HG02642 (cell line): ENCODE measurements around the gene ZNF408.

Source experiments
- ATAC-seq: cut with Tn5 transposase; IDR thresholded peaks from one replicate; pipeline ENCODE4 v1.9.1; 2021; ENCODE audit warnings: mild to moderate bottlenecking; ENCODE audit not compliant: unreplicated experiment, poor library complexity

Gene ZNF408

DNA sequence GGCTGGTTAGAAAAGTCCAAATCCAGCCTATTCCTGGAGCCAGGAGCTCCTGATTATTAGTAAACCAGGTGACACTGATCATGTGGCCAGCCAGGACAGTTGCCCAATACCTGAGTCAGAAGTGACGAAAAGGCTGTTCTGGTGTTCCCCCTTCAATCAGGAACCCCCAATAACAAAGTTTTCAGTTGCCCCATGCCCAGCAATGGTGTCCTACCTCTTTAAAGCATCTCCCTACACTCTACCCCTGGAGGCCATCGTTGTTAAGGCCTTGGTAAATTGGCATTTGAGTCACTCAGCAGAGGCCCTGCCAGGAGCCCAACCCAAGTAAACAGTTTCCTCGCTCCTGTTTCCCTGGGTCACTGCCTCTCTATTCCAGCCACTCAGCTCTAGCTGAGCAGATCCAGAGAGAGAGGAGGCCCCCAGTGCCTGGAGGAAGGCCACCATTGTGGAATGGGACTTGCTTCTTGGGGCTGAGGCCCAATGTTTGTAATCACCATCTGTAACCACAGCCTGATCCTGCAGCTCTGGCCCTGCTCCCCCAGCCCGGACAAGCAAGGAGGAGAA lies 25.5 kb upstream of the ZNF408 start:
- no peak for ATAC-seq

DNA sequence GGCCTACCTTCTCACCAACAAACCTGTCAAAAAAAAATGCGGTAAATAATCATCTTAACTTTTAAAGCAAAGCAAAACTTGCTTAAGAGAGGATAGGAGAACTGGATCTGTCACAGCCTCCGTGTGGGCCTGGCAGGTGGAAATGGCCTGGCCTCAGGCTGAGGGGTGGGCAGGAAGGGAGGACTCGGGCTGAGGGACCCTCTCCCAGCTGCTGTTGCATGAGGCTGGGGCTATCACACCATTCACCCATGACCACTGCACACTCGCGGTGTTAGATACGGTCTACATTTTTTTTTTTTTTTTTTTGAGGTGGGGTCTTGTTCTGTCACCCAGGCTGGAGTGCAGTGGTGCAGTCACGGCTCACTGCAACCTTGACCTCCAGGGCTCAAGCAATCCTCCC lies 24.9 kb upstream of the ZNF408 start:
- ATAC-seq: no peak

DNA sequence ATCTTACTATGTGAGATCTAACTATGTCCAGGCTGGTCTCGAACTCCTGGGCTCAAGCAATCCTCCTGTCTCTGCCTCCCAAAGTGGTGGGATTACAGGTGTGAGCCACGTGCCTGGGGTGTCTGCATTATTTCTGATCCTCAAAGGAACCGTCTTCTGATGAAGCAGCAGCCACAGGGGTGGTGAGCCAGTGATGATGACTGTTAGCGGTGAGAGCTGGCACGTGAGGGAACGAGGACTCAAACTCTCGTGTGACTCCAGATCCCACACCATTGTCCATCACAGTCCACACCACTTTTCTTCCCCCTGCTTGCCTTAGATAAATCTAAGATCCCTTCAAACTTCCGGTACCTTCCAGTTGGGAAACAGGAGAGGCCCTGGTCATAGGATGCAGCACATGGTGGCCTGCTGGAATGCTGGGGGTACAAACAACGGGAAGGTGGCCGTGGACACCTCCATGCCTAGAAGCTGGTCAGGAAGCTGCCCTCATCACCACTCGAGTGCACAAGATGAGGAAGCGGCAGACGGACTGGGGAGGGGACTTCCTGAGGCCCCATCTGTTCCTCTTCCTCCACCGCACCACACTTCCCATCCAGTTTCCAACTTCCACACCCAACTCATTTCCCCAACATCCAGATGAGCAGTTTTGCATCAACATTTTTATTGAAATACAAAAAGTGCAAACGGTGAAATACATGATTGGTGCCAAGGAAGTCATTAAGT lies 24.2 kb upstream of the ZNF408 start:
- ATAC-seq: no peak

DNA sequence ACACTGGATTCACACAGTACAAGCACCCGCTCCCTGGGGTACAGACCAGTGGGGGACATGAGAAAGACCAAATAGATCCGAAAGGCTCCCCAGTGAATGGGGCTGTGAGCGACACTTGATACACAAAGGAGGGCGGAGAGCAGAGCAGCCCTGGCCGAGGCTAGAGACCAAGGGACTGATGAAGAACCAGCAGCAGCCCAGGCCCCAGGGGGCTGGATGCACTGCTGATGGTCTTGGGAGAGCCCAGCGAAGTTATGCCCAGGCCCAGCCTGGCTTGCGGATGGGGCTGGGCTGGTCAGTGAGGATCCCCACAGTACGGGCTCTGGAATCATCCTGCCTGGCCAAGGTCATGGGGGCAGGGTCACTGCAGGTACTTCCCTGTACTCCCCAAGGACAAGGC lies 23.7 kb upstream of the ZNF408 start:
- ATAC-seq: no peak

DNA sequence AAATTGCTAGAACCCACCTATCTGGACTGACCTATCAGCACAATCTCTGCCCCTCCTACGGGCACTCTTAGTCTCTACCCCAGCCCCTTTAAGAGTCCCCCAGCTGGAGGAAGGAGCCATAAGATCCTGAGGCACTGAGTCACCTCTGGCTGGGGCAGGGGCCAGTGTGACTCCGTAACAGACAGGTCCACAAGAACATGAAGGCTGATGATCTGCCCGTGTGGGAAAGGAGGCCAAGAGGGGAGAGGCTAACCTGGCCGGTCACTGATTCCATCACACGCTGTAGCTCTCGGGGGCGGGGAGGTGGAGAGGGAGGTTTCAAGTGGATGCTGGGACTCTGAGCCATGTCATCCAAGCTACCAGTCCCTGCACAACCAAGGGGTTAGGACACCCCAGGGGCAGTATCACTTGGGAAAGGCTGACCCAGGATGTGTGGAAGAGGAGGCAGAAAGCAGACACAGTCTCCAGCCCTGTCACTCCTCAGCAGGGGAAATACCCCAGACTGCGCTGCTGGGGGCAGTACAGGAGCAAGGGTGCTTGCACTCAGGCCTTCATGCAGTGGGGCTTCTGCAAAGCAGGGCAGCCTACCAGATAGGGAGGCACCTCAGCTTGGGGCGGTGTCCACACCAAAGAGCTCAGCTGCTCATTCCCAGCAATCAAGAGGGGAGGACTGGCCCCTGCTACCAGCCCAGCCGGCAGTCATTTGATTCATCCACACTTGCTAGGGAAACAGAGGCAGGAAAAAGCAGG lies 22.7 kb upstream of the ZNF408 start:
- ATAC-seq: no peak

DNA sequence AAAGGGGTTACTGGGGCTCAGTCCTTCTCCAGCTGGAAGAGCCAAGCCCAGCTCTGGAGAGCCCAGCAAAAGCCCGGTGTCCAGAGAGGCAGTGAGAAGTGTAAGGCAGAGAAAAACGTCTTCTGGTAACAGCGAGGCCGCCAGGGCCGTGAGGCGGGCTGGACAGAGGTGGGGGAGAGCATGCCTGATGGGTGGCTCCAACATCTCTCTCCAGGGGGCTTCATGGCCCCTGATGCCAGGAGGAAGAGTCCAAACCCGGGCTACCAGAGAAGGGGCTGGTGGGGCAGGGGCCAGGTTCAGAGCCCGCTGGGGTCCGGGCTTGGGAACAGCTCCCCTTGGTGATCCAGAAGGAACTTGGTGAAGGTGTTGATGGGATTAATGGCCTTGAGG lies 22.1 kb upstream of the ZNF408 start:
- no peak for ATAC-seq

DNA sequence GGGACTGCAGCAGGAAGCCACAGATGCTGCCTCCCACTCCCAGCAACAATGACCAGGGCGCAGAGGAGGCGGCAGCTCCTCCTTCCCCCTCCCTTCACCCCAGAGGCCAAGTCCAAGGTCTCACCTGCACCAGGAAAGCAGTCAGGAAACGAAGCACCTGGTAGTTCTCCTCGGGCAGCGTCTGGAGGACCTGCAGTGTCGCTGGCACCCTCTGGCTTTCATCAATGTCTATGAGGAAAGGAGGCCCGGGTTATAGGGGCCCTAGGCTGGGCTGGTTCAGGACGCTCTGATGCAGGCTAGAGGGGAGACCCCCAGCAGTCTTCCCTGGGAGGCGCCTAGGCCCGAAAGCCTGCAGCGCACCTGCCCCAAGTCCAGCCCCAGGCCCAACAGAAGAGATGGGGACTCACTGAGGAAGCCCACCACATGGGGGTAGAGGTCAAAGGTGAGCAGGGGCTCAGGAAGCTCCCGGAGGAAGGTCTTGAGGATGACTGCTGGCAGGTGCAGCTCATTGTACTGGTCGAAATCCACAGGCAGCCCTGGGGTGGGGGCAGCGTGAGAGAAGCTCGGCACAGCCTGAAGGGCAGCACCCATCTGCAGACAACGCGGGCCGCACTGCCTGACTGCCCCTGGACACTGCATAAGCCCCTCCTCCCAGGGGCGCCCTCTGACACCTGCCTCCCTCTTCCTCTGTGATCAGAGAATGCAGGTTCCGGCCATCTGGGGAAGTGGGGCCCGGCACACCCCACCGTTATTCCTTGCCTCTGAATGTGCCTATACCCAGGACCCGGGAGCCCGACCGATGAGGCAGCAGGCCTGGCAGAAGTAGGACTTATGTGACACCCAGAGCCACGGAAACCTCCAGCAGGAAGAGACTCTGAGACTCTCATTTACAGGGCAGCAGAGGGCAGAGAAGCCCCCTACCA lies 21.3 kb upstream of the ZNF408 start:
- ATAC-seq: no peak

DNA sequence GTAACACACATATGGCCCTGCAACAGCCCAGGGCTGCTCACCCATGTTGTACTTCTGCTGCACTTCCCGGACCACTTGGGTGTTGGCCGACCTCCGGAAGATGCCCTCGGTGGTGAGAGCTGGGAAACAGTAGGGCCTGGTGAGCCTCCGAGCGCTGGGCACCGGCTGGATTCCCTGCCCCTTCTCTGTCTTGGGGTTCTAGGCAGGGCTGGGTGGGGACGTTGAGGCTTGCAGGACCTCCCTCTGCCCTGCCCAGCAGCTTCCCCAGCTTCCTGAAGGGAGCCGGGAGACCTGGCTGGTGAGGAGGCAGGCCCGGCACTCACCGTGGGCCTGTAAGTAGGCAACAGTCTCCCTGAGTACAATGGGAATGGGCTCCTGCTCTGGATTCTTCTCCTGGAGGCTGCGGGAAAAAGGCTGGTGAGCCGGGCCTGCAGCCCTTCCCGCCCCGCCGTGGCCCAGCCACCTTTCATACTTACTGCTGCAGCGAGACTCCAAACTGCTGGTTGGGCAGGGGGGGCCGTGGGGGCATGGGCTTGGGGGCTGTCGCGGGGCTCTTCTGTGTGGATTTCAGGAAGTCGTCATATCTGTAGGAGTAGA lies 20.6 kb upstream of the ZNF408 start:
- ATAC-seq: no peak

DNA sequence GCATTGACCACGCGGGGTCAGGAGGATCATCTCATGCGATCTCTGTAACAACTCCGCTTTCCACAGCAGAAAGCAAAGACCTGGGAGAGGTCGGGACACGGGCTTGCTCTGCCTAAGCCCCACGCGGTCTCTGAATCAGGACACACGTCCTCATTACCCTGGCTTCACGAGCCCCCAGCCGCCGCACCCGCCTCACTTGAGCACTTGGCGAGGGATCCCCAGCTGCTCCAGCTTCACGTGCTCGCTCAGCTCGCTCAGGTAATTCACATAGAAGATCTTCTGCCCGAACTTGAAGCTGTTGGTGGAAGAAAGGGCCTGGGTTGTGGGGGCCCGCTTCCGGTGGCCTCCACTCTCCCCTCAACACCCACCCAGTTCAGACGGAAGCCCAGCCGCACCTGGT lies 20.0 kb upstream of the ZNF408 start:
- ATAC-seq: no peak

DNA sequence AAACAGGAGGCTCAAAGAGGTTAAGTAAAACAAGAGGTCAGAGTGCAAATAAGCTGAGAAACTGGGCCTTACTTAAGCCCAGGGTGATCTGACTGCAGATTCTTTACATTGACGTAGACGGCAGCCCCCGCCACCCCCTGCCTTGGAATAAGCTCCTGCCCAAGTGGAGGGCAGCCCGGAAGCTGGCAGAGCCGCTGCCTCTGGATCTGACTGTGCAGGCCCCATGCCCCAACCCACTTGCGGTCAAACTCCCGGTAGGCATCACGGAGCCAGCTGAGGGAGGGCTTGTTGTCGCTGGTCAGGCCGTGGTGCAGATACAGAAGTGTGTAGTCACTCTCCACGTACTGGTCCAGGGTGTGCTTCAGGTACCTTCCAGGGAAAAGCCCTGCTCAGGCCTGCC lies 19.0 kb upstream of the ZNF408 start:
- no peak for ATAC-seq

DNA sequence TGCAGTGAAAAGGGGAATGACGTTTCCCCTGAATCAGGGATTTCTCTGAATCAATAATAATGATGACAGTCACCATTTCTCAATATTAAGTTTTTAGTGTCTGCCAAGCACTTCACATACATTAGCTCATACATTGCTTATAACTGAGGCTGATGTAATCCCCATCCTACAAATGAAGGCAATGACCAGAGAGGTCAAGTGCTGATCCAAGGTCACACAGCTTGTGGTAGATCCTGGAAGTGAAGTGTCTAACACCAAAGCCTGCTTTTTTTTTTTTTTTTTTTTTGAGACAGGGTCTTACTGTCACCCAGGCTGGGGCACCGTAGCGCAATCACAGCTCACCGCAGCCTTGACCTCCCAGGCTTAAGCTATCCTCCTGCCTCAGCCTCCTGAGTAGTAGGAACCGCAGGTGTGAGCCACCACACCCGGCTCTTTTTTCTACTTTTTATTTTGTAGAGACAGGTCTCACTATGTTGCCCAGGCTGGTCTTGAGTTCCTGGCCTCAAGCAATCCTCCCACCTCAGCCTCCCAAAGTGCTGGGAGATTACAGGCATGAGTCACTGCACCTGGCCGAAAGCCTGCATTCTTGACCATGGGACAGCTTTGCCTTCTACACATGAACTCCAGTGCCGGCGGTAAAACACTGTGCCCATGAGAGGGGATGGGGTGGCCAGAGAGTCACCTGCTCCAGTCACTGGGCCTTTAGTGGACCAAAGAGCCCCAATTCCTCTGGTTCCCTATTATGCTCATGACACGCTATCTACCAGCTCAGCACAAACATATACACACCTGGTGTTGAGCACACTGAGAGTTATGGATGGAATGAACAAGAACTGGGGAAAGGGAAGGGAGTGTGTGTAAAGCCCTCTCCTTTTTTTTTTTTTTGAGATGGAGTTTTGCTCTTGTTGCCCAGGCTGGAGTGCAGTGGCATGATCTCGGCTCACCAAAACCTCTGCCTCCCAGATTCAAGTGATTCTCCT lies 17.8 kb upstream of the ZNF408 start:
- no peak for ATAC-seq

DNA sequence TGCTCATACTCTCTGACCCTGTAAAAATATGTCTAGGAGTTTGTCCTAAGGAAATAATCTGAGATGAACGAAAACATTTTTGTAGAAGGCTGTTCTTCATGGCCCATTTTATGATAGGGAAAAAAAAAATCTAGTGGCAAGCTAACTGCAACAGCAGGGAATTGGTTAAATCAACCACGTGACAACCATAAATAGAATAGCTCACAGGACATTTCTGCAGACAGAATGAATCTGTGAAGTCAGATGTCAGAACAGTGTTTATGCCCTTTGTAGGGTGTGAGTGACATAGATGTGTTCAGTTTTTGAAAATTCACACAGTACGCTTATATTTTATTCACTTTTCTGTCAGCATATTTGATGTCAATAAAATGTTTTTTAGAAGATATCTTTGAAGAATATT lies 16.5 kb upstream of the ZNF408 start:
- no peak for ATAC-seq

DNA sequence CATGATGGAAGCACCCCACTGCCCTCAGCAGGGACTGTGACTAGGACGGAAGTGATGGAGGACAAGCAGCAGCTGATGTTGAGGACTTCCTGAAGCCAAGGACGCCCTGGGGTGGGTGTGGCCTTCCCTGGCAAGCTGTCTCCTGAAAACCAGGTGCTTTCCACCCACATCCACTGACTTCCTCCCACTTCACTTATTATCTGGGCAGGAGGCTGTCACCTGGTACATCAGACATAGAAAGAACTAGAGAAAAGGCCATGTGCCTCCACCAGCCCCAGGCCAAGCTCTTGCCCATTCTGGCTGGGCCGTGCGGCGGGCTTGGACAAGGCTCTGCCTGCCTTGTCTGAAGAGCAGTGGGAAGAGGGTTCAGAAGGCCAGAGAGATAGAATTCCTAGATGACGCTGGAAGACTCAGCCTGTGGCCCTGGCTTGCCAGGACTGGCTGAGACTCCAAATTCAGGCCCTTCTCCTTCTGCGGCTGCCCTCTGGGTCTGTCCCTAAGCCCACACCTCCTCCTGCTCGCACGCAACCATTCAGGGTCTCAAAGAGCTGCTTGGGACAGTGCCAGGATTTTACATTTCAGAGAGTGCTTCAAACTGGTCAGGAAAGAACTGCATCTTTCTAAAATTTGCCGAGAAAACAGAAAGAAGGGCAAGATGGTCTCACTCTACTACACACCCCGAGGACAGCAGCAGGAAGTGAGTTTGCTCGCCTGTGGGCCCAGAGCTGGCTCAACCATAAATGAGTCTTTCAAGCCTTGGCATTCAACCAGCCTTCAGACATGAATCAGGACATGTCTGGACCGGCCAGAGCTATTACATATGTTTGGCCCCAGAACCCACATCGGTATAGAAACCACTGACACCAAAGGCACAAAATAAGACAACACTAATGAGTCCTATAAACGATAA lies 13.7 kb upstream of the ZNF408 start:
- ATAC-seq: no peak

DNA sequence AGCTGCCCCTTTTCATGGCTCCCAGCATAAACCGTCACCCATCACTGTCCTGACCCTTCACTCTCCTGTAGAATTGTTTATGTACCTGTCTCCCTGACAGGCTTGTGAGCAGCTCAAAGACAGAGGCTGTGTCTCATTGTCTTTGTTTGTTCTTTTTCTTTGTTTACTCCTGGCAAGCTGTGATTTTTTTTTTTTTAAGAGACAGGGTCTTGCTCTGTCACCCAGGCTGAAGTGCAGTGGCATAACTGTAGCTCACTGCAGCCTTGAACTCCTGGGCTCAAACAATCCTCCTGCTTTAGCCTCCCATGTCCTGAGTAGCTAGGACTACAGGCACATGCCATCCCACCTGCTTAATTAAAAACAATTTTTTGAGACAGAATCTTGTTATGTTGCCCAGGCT lies 10.1 kb upstream of the ZNF408 start:
- no peak for ATAC-seq

DNA sequence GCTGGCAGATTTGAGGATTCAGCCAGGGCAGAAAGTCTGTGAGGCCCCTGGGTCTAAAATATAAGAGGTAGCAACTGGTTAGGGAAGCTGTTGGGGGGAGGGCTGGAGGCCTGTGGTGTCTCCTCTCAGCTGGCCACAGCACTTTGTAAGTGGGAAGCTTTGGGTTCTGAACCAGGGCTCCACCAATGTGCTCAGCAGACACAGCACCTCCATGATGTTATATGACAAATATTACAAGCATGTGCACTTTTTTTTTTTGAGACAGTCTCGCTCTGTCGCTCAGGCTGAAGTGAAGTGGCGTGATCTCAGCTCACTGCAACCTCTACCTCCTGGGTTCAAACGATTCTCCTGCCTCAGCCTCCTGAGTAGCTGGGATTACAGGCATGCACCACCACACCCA lies 8.4 kb upstream of the ZNF408 start:
- no peak for ATAC-seq

DNA sequence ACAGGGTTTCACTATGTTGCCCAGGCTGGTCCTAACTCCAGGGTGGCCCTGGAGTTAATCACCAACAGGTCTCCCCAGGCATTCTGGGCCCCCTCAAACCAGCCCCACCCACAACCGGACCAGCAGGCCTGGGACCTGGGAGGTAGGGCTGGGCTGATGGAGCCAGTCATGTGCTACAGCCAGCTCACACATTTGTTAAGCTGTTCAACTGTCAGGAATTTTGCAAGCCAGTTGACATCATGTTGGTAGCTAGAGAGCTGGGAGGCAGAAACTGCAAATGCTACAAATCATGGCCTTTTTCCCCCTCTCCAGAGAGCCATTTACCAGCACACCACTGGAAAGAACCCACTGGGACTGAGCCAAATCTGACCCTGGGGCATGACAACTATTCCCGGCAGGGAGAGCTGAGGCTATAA lies 7.2 kb upstream of the ZNF408 start:
- ATAC-seq: no peak

DNA sequence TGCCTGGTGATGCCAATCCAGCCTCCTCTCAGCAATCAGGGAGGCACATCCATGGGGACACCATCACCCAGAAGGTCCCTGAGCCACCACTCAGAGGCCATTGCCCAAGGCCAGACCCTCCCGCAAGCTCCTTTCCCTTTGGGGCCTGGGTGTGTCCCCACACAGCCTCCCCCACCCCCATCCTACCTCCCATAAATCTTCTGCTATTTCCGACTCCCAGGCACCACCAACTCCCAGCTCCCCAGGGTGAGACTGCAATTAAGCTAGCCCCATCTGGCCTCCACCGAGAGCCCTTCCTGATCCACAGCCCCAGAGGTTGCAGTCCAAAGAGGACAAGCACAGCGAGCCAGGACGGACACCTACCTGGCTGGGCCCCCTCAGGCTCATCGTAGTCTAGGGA lies 6.8 kb upstream of the ZNF408 start:
- no peak for ATAC-seq

DNA sequence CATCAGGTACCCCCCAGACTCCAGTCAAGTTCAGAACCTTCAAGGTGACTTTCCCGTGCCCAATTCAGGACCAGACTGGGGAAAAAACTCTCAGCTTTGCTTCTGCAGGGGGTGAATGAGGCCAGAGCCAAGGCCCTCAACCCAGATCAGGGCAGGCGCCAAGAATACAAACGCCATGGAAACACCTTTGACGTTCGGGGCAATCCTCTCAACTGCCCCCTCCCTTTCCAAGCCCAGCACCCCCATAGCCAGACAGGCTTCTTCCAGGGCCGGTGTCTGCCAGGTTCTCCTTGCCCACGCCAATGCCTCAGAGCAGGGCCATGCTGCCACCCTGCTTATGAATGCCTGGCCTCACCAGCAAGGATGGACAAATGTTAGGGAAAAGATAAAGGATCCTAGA lies 6.2 kb upstream of the ZNF408 start:
- ATAC-seq: no peak
